B cell (primary cell): ENCODE results near the gene ZMYND8.

Experiments
- EZH2 ChIP-seq: IDR thresholded peaks from 2 replicates; pipeline ENCODE4 v1.6.1; 2012; ENCODE audit warnings: borderline replicate concordance, low read depth, mild to moderate bottlenecking, moderate library complexity, low read length; ENCODE audit not compliant: insufficient read depth, poor library complexity, severe bottlenecking
- TF ChIP-seq, protein P1 (sequence below): fragments of 200-600 bp; IDR thresholded peaks from one replicate; pipeline ENCODE4 v1.8.0; 2022; ENCODE audit warnings: antibody characterized with exemption, mild to moderate bottlenecking

GRCh38 chr20:47215653-47216397 is 140.7 kb downstream of the ZMYND8 start:
- TF ChIP-seq, protein P1, sequence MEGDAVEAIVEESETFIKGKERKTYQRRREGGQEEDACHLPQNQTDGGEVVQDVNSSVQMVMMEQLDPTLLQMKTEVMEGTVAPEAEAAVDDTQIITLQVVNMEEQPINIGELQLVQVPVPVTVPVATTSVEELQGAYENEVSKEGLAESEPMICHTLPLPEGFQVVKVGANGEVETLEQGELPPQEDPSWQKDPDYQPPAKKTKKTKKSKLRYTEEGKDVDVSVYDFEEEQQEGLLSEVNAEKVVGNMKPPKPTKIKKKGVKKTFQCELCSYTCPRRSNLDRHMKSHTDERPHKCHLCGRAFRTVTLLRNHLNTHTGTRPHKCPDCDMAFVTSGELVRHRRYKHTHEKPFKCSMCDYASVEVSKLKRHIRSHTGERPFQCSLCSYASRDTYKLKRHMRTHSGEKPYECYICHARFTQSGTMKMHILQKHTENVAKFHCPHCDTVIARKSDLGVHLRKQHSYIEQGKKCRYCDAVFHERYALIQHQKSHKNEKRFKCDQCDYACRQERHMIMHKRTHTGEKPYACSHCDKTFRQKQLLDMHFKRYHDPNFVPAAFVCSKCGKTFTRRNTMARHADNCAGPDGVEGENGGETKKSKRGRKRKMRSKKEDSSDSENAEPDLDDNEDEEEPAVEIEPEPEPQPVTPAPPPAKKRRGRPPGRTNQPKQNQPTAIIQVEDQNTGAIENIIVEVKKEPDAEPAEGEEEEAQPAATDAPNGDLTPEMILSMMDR: no peak
- TF ChIP-seq EZH2: no peak
